Suprapubic skin (tissue), 4 donors: ENCODE data around the gene SVIL. TPM values are rescaled to one million over a fixed set of nuclear protein-coding genes. Genes with fewer than 3 reads are reported as not detected.
A peak's percentile ranks its signal among the peaks of the same experiment; 100 is the strongest.

ENCODE experiments used
- DNase-seq, 2 donors: peaks; one replicate each; pipeline ENCODE4 v3.0.0-alpha.2; 2019; ENCODE audit warnings: low spot score in 2 of 2
- H3K27ac ChIP-seq: fragments of 200-600 bp; sonication (generic); one replicate; pipeline ENCODE4 v1.5.1; 2019
- H3K27me3 ChIP-seq: fragments of 200-600 bp; sonication (generic); one replicate; pipeline ENCODE4 v1.5.1; 2019
- H3K36me3 ChIP-seq: fragments of 200-600 bp; sonication (generic); one replicate; pipeline ENCODE4 v1.5.1; 2019
- H3K4me1 ChIP-seq: fragments of 200-600 bp; sonication (generic); one replicate; pipeline ENCODE4 v1.5.1; 2019
- H3K4me3 ChIP-seq: fragments of 200-600 bp; sonication (generic); one replicate; pipeline ENCODE4 v1.5.1; 2019; ENCODE audit warnings: mild to moderate bottlenecking
- H3K9me3 ChIP-seq: fragments of 200-600 bp; sonication (generic); one replicate; pipeline ENCODE4 v1.5.1; 2019
- EP300 ChIP-seq: sonication (generic); formaldehyde crosslinking; IDR thresholded peaks from one replicate; pipeline ENCODE4 v1.6.1; 2017; ENCODE audit warnings: antibody characterized with exemption
- POLR2A ChIP-seq, 2 donors: fragments of 450-650 bp; IDR thresholded peaks; one replicate each; pipeline ENCODE4 v1.6.1; 2017; ENCODE audit warnings: antibody characterized with exemption in 2 of 2, mild to moderate bottlenecking in 2 of 2, moderate library complexity in 2 of 2
- POLR2AphosphoS5 ChIP-seq, 3 donors: sonication (generic); formaldehyde crosslinking; IDR thresholded peaks; one replicate each; pipeline ENCODE4 v1.6.1; 2017; ENCODE audit warnings: antibody characterized with exemption in 3 of 3
- WGBS: methylation state at CpG from one replicate; pipeline ENCODE4 v1.1.5; 2018; 5-methylcytosine and 5-hydroxymethylcytosine counted together
- total RNA-seq, 4 donors: library from RNA; depleted of rRNA; stranded (reverse); fragments of >200 nt; gene quantifications; one replicate each; pipeline ENCODE4 v1.1.0, GENCODE V29; 2016
- TF ChIP-seq, protein P1 (sequence below), 2 donors: fragments of 200-600 bp in 1 of 2; fragments of 450-650 bp in 1 of 2; sonication (generic) in 1 of 2; IDR thresholded peaks; one replicate each; pipeline ENCODE4 v1.5.1; 2016 to 2019; ENCODE audit warnings: antibody characterized with exemption in 2 of 2, mild to moderate bottlenecking in 1 of 2, moderate library complexity in 1 of 2

SVIL gene
- total RNA-seq, 4 donors from 2014 or later = 52.9 to 129 (median 72.1) TPM

DNA sequence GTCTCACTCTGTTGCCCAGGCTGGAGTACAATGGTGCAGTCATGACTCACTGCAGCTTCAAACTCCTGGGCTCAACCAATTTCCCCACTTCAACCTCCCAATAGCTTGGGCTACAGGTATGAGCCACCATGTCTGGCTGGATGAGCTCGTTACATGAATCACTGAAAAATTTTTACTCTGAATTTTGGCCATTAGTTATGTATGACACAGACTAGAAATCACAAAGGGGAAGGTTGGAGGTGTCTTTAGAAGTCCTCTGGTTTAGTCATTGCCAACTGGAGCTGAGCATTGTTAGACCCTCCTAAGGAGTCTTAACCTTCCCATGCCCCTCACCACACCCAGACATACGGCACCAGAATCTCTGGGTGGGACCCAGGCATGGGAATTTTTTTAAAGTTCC lies 34.7 kb downstream of the SVIL start:
- no peaks in the 10 kb centered on the region for H3K27me3 ChIP-seq
- no peak for TF ChIP-seq POLR2A (IDR thresholded peaks at IDR 0.05)
- TF ChIP-seq, protein P1, sequence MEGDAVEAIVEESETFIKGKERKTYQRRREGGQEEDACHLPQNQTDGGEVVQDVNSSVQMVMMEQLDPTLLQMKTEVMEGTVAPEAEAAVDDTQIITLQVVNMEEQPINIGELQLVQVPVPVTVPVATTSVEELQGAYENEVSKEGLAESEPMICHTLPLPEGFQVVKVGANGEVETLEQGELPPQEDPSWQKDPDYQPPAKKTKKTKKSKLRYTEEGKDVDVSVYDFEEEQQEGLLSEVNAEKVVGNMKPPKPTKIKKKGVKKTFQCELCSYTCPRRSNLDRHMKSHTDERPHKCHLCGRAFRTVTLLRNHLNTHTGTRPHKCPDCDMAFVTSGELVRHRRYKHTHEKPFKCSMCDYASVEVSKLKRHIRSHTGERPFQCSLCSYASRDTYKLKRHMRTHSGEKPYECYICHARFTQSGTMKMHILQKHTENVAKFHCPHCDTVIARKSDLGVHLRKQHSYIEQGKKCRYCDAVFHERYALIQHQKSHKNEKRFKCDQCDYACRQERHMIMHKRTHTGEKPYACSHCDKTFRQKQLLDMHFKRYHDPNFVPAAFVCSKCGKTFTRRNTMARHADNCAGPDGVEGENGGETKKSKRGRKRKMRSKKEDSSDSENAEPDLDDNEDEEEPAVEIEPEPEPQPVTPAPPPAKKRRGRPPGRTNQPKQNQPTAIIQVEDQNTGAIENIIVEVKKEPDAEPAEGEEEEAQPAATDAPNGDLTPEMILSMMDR (IDR thresholded peaks at IDR 0.05) = no peak
- no peak for TF ChIP-seq POLR2AphosphoS5 (IDR thresholded peaks at IDR 0.05)
- TF ChIP-seq EP300 = no peak
- H3K4me1 ChIP-seq = peaks cover 38% of the 10 kb centered on the region
- 90% methylated on average over 2 of the region's 2 CpGs for WGBS
- no peaks in the 10 kb centered on the region for H3K9me3 ChIP-seq
- no peak overlapping the region for H3K4me3 ChIP-seq
- H3K27ac ChIP-seq = peak overlapping the region; percentile 81
- H3K36me3 ChIP-seq = peaks cover 6% of the 10 kb centered on the region
- no peak for DNase-seq

DNA sequence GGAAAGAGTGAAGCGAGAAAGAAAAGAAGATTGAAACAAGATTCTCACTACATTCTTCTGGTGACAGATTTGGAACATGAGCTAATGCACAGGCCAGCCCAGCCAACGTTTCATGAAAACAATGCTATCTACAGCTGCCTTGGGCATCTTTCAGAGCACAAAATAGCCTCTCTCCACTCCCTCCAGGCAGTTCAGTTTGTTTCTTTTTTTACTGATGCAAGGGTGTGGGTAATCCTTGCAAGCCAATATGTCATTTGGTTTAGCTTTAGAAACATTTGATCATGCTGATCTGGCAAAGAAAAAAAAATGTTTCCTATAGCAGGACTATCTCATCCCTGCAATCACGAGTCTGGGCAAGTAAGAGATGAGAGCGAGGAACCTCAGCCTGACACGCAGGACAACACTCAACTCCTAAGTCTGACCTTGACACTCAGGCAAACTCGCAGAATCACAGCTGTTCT lies 35.9 kb downstream of the SVIL start:
- H3K27ac ChIP-seq = peak overlapping the region; percentile 81
- WGBS = 27% methylated on average over 6 of the region's 6 CpGs
- TF ChIP-seq, protein P1 (IDR thresholded peaks at IDR 0.05) = no peak
- TF ChIP-seq POLR2AphosphoS5 (IDR thresholded peaks at IDR 0.05) = no peak
- TF ChIP-seq POLR2A (IDR thresholded peaks at IDR 0.05) = no peak
- no peak for TF ChIP-seq EP300
- no peaks in the 10 kb centered on the region for H3K27me3 ChIP-seq
- H3K9me3 ChIP-seq = no peaks in the 10 kb centered on the region
- peaks cover 6% of the 10 kb centered on the region for H3K36me3 ChIP-seq
- no peak for DNase-seq
- peaks cover 38% of the 10 kb centered on the region for H3K4me1 ChIP-seq
- H3K4me3 ChIP-seq = peak overlapping the region; percentile 5

DNA sequence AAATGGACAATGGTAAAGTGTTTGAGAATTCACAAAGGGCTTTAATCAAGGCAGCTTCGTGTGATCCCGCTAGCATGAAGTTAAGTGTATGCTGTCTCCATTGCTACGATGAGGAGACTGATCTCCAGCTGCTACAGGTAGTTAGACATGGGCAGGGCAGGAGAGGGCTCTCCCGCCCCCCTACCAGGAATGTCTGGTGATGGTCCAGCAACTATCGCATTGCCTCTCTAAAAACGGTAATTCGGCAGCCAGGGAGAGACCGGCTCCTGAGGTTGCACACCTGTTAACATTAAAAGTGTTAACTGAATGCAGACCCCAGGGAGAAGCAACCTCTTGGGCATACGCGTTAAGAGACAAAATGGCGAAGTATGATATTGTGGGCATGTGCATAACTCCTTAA lies 37.9 kb downstream of the SVIL start:
- Histone ChIP-seq H3K4me1 (peaks cover 41% of the 10 kb centered on the region), H3K36me3 (peaks cover 6% of the 10 kb centered on the region), H3K4me3 (no peak overlapping the region), H3K27me3 (no peaks in the 10 kb centered on the region), H3K9me3 (no peaks in the 10 kb centered on the region), H3K27ac (no peak overlapping the region)
- no peak for DNase-seq
- WGBS = 93% methylated on average over 11 of the region's 11 CpGs
- TF ChIP-seq EP300 = no peak
- TF ChIP-seq POLR2AphosphoS5 (IDR thresholded peaks at IDR 0.05) = no peak

DNA sequence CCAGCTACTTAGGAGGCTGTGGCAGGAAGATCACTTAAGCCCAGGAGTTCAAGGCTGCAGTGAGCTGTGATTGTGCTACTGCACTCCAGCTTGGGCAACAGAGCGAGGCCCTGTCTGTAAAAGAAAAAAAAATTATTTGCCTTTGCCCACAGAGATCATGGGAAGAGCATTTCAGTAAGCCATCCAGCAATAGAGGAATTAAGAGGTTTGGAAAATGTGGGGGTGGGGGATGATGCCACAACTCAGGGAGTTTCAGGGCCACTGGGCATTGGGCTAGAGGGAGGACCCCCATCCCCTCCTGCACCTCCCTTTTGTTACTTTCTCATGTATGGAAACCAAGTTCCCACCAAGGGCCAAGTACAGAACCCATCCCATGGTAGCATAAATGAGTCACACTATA lies 38.4 kb downstream of the SVIL start:
- Histone ChIP-seq H3K4me3 (no peak overlapping the region), H3K27ac (no peak overlapping the region), H3K4me1 (peaks cover 41% of the 10 kb centered on the region), H3K27me3 (no peaks in the 10 kb centered on the region), H3K36me3 (peaks cover 6% of the 10 kb centered on the region), H3K9me3 (no peaks in the 10 kb centered on the region)
- TF ChIP-seq POLR2A (IDR thresholded peaks at IDR 0.05) (no peak), POLR2AphosphoS5 (IDR thresholded peaks at IDR 0.05) (no peak), EP300 (no peak)
- TF ChIP-seq, protein P1 (IDR thresholded peaks at IDR 0.05) = no peak
- 100% methylated on average over 1 of the region's 1 CpG for WGBS
- DNase-seq = no peak

DNA sequence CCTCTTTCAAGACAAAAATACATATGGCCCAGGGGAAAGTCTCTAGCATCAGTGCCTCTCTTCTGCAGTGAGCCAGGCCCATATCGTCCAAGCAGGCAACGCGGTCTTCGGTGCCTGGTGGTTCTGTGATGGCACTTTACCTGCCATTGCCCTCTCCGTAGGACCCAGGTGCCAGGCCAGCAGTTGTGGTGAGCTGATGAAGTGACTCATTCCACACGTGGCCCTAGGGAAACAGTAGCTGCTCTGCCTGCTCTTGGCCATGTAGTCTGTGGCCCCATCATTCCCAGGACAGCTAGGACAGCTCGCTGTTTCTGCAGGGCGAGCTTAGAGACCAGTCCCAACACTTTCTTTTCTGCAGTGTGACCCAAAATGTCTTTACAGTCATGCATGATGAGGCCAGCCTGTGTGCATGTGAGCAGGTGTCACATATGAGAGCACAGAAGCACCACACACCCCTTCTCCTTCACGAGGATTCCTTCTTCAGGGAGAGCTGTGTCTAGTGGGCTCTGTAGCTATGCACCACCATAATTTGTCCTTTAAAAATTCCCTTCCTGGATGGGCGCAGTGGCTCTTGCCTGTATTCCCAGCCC lies 39.0 kb downstream of the SVIL start:
- 86% methylated on average over 10 of the region's 10 CpGs for WGBS
- H3K9me3 ChIP-seq = no peaks in the 10 kb centered on the region
- peaks cover 6% of the 10 kb centered on the region for H3K36me3 ChIP-seq
- no peaks in the 10 kb centered on the region for H3K27me3 ChIP-seq
- no peak for DNase-seq
- TF ChIP-seq, protein P1 (IDR thresholded peaks at IDR 0.05) = no peak
- no peak for TF ChIP-seq POLR2A (IDR thresholded peaks at IDR 0.05)
- TF ChIP-seq POLR2AphosphoS5 (IDR thresholded peaks at IDR 0.05) = no peak
- TF ChIP-seq EP300 = no peak
- no peak overlapping the region for H3K4me3 ChIP-seq
- H3K27ac ChIP-seq = no peak overlapping the region
- peaks cover 40% of the 10 kb centered on the region for H3K4me1 ChIP-seq

DNA sequence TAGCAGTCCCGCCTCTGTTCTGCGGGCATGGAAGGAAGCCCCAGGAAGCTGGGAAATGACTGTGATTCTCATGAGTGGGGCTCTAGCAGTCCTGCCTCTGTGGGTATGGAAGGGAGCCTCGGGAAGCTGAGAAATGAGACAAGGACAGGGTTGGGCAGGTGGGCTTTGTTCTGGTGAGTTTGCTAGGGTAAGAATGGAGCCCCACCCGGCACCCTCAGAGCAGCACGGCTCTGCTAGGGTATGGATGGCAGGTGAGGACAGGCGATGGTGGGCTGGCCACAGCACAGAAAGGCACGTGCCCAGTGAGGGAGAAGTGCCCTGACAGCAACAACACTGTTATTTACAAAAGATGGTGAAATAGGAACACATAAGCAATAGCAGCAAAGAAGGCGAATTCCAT lies 39.6 kb downstream of the SVIL start:
- H3K9me3 ChIP-seq = no peaks in the 10 kb centered on the region
- H3K27me3 ChIP-seq = no peaks in the 10 kb centered on the region
- H3K27ac ChIP-seq = no peak overlapping the region
- no peak for DNase-seq
- no peak for TF ChIP-seq POLR2A (IDR thresholded peaks at IDR 0.05)
- no peak for TF ChIP-seq POLR2AphosphoS5 (IDR thresholded peaks at IDR 0.05)
- TF ChIP-seq, protein P1 (IDR thresholded peaks at IDR 0.05) = no peak
- TF ChIP-seq EP300 = no peak
- no peak overlapping the region for H3K4me3 ChIP-seq
- peaks cover 6% of the 10 kb centered on the region for H3K36me3 ChIP-seq
- 94% methylated on average over 8 of the region's 8 CpGs for WGBS
- peaks cover 41% of the 10 kb centered on the region for H3K4me1 ChIP-seq
